HS-5 (cell line): ENCODE results near the gene TRIM60.
A peak's percentile ranks its signal among the peaks of the same experiment; 100 is the strongest.
"Not testable (repeated sequence)": the region's sequence is repeated elsewhere in the genome, so short reads cannot be mapped to it uniquely, and the experiment has no call there.

Experiments
- DNase-seq: peaks from one replicate; pipeline ENCODE4 v3.0.0-alpha.2; 2012; ENCODE audit warnings: low read depth

TRIM60 gene

GRCh38 chr4:165031436-165032211, at the start of gene TRIM60:
Gene TRIM60 (plus strand): TSS chr4:165031999. CDS start chr4:165040073, 8,074 bp downstream.
- DNase-seq, result no peak

DNA sequence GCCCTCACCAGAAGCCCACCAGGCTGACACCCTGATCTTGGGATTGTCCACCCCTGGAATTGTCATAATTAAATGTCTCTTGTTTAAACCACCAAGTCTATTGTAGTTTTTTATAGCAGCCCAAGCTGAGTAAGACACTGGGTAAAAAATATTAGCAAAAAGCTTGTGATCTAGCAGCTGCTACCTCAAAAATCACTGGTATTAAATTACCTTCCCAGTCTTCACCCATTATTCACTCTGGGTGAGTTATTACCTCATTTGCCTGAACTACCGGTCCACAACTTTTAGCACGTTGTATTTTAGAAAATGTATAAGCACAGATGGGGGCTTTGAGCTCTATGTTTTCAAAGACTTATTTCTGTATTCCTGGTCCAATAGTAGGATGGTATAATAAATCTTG, 42.3 kb upstream of the TRIM60 start:
- no peak for DNase-seq

- DNase-seq, result not testable (repeated sequence)
Measured at GRCh38 chr4:164990786-164991185, 41.0 kb upstream of the TRIM60 start.

GRCh38 chr4:164996123-164996522, 35.7 kb upstream of the TRIM60 start:
- not testable (repeated sequence) for DNase-seq

GRCh38 chr4:164997324-164997723, 34.5 kb upstream of the TRIM60 start:
- peak; percentile 4 for DNase-seq

GRCh38 chr4:164997941-164998340, 33.9 kb upstream of the TRIM60 start:
- DNase-seq, result no peak

DNA sequence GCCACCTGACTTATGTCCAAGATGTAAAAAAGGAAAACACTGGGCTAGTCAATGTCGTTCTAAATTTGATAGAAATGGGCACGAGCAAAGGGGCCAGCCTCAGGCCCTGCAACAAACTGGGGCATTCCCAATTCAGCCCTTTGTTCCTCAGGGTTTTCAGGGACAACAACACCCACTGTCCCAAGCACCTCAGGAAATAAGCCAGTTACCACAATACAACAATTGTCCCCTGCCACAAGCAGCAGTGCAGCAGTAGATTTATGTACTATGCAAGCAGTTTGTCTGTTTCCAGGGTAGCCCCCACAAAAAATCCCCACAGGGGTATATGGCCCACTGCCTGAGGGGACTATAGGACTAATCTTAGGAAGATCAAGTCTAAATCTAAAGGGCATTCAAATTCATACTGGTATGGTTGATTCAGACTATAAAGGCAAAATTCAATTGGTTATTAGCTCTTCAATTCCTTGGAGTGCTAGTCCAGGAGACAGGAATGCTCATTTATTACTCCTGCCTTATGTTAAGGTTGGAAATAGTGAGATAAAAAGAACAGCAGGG, 33.2 kb upstream of the TRIM60 start:
- DNase-seq, result not testable (repeated sequence)

DNA sequence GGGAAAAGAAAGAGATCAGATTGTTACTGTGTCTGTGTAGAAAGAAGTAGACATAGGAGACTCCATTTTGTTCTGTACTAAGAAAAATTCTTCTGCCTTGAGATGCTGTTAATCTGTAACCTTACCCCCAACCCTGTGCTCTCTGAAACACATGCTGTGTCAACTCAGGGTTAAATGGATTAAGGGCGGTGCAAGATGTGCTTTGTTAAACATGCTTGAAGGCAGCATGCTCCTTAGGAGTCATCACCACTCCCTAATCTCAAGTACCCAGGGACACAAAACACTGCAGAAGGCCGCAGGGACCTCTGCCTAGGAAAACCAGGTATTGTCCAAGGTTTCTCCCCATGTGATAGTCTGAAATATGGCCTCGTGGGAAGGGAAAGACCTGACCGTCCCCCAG, 29.8 kb upstream of the TRIM60 start:
- not testable (repeated sequence) for DNase-seq

DNA sequence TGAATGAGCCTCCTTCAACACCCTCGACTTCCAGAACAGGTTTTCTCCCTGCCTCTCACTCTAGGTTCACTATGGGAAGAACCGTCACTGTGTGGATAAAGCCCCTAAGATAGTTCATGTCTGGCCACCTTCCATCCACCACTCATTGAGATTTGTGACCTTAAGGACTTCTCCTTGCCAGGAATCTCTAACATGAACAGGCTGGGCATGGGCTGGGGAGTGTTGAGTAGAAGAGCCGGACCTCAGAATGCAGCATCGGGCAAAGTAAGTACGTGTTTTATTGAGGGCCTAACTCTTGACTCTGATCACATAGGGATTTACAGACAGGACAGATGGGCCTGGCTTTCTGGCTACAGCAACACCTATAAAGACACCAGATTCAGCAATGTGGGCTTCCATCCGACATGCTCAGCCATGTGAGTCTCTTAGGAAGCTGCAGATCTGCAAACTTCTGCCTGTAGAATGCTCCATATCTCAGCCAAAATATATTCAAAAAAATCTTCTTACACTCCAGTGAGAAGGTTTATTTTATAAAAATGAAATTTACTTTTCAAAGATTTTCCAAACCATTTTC, 26.4 kb upstream of the TRIM60 start:
- DNase-seq, result no peak

- DNase-seq, result no peak
Measured at GRCh38 chr4:165006456-165006855, 25.3 kb upstream of the TRIM60 start.

- DNase-seq, result no peak
Measured at GRCh38 chr4:165006886-165007285, 24.9 kb upstream of the TRIM60 start.

- no peak for DNase-seq
Measured at GRCh38 chr4:165009493-165010227, 22.1 kb upstream of the TRIM60 start.

DNA sequence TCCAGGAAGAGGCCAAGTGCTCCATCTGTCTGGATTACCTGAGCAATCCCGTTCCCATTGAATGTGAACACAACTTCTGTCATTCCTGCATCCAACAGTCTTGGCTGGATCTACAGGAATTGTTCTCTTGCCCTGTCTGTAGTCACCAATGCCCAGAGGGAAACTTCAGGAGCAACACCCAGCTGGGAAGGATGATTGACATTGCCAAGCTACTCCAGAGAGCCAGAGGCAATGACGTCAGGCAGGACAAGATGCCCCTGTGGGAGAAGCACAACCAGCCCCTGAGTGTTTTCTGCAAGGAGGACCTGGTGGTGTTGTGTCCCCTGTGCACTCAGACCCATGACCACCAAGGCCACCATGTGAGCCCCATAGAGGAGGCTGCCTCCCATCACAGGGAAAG, 21.3 kb upstream of the TRIM60 start:
- DNase-seq, result no peak

DNA sequence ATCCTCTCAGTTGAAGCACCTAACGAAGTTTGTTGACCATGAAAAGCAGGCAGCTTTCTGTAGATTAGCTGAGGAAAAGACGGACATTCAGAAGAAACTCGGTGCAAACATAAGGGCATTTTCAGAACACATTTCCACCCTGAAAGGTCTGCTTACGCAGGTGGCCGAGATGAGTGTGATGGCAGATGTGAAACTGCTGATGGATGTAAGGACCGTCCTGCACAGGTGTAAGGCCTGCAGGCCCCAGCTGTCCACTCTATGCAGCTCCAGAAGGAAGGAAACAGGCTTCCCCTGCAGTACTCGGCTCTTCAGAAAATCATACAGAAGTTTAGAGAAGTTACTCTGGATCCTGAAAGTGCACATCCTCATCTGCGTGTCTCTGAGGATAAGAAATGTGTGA, 20.8 kb upstream of the TRIM60 start:
- no peak for DNase-seq

DNA sequence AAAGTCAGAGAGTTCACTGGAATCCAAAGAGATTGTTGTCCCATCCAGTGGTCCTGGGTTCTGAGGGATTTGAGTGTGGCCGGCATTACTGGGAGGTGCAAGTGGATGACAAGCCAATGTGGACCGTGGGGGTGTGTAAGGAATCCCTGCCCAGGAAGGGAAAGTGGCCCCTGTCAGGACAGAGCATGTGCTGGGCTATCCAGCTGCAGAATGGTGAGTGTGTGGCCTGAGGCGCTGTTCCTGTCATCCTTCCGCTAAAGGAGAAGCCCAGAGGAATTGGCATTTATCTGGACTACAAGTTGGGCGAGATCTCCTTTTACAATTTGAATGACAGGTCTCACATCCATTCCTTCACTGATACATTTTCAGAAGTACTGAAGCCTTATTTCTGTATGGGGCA, 20.4 kb upstream of the TRIM60 start:
- no peak for DNase-seq

DNA sequence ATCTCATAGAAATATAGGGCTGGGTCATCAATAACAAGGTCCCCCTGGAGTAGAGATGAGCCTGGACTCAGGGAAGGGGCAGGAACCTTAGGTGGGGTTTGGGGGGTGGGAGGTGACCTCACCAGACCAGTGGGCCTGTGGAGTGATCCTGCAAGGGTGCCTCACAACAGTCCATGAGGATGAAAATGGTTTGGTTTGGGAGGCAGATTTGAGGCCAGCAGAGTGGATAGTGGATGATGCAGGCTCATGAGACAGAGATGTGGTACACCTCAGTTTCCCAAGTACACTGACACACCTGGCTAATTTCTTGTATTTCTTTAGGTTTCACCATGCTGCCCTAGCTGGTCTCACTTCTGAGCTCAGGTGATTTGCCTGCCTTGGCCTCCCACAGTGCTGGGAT, 18.1 kb upstream of the TRIM60 start:
- no peak for DNase-seq

GRCh38 chr4:165016971-165017370, 14.8 kb upstream of the TRIM60 start:
- no peak for DNase-seq

DNA sequence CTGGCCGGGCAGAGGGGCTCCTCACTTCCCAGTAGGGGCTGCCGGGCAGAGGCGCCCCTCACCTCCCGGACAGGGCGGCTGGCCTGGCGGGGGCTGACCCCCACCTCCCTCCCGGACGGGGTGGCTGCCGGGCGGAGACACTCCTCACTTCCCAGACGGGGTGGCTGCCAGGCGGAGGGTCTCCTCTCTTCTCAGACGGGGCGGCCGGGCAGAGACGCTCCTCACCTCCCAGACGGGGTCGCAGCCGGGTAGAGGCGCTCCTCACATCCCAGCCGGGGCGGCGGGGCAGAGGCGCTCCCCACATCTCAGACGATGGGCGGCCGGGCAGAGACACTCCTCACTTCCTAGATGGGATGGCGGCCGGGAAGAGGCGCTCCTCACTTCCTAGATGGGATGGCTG, 11.8 kb upstream of the TRIM60 start:
- not testable (repeated sequence) for DNase-seq

- DNase-seq, result not testable (repeated sequence)
Measured at GRCh38 chr4:165025782-165026181, 6.0 kb upstream of the TRIM60 start.

GRCh38 chr4:165027762-165028402, 3.9 kb upstream of the TRIM60 start:
- peak; percentile 15 for DNase-seq

DNA sequence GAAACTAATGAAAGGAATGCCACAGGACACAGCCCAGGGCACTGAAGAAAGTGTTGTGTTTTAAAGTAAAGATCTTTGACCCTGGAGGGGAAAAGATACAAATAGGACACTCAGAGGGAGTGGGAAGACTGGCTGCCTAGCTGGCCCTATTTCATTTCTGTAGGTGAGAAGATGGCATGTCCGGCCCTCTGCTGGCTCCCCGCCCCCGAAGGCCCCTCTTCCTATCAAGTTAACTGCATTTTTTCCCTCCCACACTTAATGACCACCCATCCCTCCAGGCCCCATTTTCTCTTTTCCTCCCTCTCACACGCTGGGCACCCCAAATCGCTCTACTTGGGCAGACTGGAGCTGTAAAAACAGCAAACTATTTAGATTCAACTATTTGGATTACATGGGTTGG, 16.4 kb downstream of the TRIM60 start:
- no peak for DNase-seq

DNA sequence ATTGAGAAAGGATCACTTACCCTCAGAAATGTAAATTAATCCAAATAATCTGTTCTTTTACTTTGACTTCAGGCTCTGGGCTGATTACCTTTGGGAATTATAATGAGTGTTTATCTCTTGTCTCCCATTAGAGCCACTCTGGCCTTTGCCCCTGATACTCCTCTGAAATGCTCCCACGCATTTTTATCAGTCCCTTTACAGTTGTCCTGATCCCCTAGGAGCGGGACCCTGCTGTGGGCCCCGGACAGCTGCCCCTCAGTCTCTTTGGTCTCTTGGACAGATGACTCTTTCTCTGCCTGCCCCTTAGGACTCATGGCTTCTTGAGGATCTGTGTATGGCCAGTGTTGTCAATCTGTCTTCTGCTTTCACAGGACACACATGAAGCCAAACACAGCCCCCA, 20.8 kb downstream of the TRIM60 start:
- DNase-seq, result no peak
